ENCODE data around the gene NFE2L2.
"Not testable (repeated sequence)": the region's sequence is repeated elsewhere in the genome, so short reads cannot be mapped to it uniquely, and the experiment has no call there.

The NFE2L2 gene

GRCh38 chr2:177270531-177270930 is 6.0 kb upstream of the NFE2L2 start:
- no peak for DNase-seq
- TF ChIP-seq POLR2A (IDR thresholded peaks at IDR 0.05; ENCODE audit: low read length) (no peak), GATA1 (IDR thresholded peaks at IDR 0.05; ENCODE audit: low read depth, low read length) (no peak)

DNA sequence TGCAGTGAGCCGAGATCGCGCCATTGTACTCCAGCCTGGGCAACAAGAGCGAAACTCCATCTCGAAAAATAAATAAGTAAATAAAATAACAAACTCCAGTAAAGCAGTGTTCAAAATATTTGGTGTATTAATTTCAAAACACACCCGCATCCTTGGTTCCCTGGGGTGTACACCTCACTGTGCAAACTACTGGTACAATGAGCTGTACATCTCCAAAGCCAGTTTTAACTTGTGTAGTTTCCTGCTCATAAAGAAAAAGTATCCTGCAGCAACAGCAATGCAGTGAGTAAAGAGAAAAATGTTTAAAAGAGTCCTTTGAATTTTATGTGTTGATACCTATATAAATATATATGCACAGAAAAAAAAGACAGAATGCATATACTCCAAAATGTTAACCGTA is 4.4 kb upstream of the NFE2L2 start:
- TF ChIP-seq GATA1 (IDR thresholded peaks at IDR 0.05; ENCODE audit: low read depth, low read length), result no peak
- TF ChIP-seq POLR2A (IDR thresholded peaks at IDR 0.05; ENCODE audit: low read length), result no peak
- DNase-seq, result no peak

DNA sequence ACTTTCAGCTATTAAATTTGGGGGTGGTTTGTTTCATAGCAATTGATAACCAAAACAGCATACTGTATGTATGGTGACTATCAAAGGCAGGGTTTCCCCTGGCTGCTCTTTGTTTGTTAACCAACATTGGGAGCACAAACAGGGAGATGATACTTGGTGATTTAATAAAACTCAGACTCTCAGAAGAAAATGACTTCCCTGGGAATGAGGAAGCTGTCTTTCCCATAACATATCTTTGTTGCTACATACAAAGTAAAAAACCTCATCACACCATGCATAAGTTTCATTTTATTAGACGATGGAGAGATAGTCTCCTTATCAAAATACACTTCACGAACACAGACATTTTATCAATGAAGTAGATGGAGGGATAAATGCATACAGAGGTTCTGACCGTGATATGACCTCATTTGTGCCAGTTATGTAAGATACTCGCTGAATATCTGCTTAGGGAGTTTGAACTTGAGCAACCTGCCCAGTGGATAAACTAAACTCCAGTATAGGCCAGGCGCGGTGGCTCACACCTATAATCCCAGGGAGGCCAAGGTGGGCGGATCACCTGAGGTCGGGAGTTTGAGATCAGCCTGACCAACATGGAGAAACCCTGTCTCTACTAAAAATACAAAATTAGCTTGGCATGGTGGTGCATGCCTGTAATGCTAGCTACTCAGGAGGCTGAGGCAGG is 3.8 kb upstream of the NFE2L2 start:
- no peak for DNase-seq
- no peak for TF ChIP-seq POLR2A (IDR thresholded peaks at IDR 0.05; ENCODE audit: low read length)
- no peak for TF ChIP-seq GATA1 (IDR thresholded peaks at IDR 0.05; ENCODE audit: low read depth, low read length)

DNA sequence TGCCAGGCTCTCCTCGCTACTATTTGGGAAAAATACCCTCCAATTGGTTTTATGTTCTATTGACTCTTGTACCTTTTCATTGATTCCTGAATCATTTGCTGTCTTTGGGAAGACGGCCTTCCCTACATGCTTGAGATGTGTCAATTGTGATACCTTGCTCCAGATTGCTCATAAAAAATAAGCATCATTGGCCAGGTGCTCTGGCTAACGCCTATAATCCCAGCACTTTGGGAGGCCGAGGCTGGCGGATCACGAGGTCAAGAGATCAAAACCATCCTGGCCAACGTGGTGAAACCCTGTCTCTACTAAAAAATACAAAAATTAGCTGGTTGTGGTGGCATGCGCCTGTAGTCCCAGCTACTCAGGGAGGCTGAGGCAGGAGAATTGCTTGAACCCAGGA is 2.4 kb upstream of the NFE2L2 start:
- DNase-seq, result not testable (repeated sequence)

GRCh38 chr2:177265824-177266817 is 1.6 kb upstream of the NFE2L2 start:
- TF ChIP-seq POLR2A (IDR thresholded peaks at IDR 0.05; ENCODE audit: low read length) (no peak), GATA1 (IDR thresholded peaks at IDR 0.05; ENCODE audit: low read depth, low read length) (no peak)
- DNase-seq, result peak; percentile 74 to 82

DNA sequence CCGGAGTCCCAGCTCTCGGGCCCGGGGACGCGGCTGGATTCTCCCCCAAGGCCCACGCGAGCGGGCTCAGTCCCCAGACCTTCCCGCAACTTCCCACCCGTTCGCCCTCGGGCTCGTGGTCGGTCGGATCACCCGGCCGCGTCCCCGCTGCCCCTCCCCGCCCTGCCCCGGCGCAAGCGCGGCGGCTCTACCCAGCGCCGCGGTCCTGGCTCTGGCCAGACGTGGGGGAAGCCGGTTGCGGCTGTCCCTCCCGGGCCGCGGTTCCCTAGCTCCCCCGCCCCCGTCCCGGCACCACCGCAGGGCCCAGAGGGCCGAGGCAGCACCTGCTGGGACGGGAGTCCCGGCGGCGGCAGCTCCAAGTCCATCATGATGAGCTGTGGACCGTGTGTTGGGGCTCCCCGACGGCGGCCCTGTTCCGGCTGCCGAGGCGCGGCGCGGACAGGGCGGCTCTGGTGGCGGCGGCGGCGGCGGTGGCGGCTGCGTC is 276 bp downstream of the NFE2L2 start:
- DNase-seq, result peak in 1 of 2 experiments; percentile 86
- TF ChIP-seq GATA1 (IDR thresholded peaks at IDR 0.05; ENCODE audit: low read depth, low read length) (no peak), POLR2A (IDR thresholded peaks at IDR 0.05; ENCODE audit: low read length) (no peak)

DNA sequence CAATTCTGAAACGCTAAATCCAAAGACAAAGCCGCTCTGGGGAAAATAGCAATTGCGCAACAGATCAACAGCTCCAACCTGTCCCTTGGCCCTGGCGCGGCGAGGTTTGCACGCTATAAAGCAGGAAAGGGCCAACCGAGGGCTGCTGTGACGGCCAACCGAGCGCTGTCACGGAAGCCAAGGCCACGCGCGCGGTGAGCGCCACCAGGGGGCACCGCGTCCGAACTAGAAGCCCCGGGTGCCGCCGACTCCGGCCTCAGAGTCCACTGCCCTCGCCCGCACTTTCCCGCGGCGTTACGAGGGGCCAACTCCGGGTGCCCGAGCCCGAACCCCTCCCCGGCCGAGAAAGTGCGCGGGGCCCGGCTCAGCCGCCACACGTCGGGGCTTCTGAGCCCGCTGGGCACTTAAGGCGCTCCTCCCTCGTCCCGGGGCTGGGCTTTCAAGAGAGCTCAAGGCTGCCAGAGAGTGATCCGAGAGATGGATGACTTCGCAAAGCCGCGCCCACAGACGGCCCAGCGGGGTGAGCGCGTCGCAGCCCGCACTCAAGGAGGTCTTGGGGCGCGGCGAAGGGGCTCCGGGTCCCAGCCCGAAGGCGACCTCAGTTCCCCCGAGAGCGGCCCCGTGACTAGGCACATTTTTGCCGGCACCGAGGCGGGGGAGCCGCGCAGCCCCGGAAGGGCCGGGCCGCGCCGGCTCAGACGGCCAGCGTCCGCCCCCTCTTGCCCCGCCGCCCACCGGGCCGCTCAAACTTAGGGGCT is 897 bp downstream of the NFE2L2 start:
- DNase-seq, result peak; percentile 96 to 98
- TF ChIP-seq POLR2A (IDR thresholded peaks at IDR 0.05; ENCODE audit: low read length) (peak; percentile 71), GATA1 (IDR thresholded peaks at IDR 0.05; ENCODE audit: low read depth, low read length) (no peak)

DNA sequence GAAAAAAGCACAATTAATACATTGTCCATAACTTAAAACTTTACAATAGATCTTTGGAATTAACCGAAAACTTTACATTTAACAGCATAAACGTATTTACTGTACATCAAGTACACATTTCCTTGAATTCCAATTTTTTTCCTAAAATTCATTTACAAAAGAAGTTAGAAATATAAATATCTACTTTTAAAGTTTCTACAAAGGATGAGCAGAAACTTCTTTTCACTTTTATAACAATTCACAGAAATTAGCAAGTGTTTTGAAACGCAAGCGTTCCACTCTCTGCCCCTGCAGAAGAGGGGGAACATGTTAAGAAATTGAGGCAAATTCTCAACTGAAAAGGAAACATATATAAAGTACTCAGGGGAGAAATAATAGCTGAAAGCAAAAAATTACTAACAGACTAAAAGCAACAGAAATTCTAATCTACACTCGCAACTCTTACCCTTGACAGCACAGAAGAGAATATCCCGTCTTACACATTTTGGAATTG is 1.5 kb downstream of the NFE2L2 start:
- TF ChIP-seq GATA1 (IDR thresholded peaks at IDR 0.05; ENCODE audit: low read depth, low read length) (no peak), POLR2A (IDR thresholded peaks at IDR 0.05; ENCODE audit: low read length) (no peak)
- DNase-seq, result no peak

DNA sequence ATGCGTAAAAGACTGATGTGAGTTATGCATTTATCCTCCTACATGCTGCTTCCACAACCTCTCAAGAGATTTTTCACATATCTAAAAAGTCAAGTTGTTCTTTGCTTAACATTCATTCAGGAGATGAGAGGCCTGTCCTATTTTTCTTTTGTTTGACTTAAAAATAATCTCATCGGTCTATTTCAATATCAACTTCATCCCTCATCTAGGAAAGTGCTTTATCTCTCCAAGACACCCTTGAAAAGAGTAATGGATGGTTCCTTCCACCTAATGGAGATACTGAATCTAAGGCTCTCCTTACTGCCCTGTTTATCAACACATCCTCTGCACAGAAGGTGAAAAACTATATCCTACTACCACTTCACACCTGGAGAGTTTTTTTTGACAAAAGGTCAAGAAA is 2.4 kb downstream of the NFE2L2 start:
- TF ChIP-seq GATA1 (IDR thresholded peaks at IDR 0.05; ENCODE audit: low read depth, low read length), result no peak
- no peak for TF ChIP-seq POLR2A (IDR thresholded peaks at IDR 0.05; ENCODE audit: low read length)
- peak; percentile 53 to 67 for DNase-seq

GRCh38 chr2:177261116-177262060 is 3.1 kb downstream of the NFE2L2 start:
- DNase-seq, result no peak
- TF ChIP-seq POLR2A (IDR thresholded peaks at IDR 0.05; ENCODE audit: low read length), result no peak
- TF ChIP-seq GATA1 (IDR thresholded peaks at IDR 0.05; ENCODE audit: low read depth, low read length), result no peak

GRCh38 chr2:177260379-177260778 is 4.1 kb downstream of the NFE2L2 start:
- peak; percentile 41 to 46 for DNase-seq
- TF ChIP-seq POLR2A (IDR thresholded peaks at IDR 0.05; ENCODE audit: low read length) (no peak), GATA1 (IDR thresholded peaks at IDR 0.05; ENCODE audit: low read depth, low read length) (no peak)

DNA sequence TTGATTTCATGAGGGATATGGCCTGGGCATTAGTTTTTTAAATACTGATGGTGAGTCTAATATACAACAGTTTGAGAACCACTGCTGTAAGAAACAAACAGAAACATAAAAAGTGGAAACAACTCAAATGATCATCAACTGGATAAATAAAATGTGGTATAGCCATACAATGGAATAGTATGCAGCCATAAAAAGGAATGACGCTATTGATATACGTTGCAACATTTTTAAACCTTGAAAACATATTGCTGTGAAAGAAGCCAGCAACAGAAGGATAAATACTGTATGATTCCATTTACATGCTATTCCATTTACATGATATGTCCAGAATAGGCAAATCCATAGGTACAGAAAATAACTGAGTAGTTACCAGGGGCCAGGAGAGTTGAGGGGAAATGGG is 6.5 kb downstream of the NFE2L2 start:
- no peak for TF ChIP-seq GATA1 (IDR thresholded peaks at IDR 0.05; ENCODE audit: low read depth, low read length)
- TF ChIP-seq POLR2A (IDR thresholded peaks at IDR 0.05; ENCODE audit: low read length), result no peak
- no peak for DNase-seq

- no peak for DNase-seq
- TF ChIP-seq POLR2A (IDR thresholded peaks at IDR 0.05; ENCODE audit: low read length), result no peak
- no peak for TF ChIP-seq GATA1 (IDR thresholded peaks at IDR 0.05; ENCODE audit: low read depth, low read length)
Measured at GRCh38 chr2:177257471-177257870, 7.1 kb downstream of the NFE2L2 start.

Measured in erythroblast (primary cell).